DMS53 (cell line): Measurements from ENCODE around the gene MBNL1.
A peak's percentile ranks its signal among the peaks of the same experiment; 100 is the strongest.

Experiments
- DNase-seq: peaks from one replicate; lab custom pipeline; 2025; lab: John Stamatoyannopoulos, UW

The MBNL1 gene

GRCh38 chr3:152253514-152253913 lies 15.2 kb upstream of the MBNL1 start:
- no peak for DNase-seq

- DNase-seq, result no peak
Measured at GRCh38 chr3:152254041-152254440, 14.7 kb upstream of the MBNL1 start.

DNA sequence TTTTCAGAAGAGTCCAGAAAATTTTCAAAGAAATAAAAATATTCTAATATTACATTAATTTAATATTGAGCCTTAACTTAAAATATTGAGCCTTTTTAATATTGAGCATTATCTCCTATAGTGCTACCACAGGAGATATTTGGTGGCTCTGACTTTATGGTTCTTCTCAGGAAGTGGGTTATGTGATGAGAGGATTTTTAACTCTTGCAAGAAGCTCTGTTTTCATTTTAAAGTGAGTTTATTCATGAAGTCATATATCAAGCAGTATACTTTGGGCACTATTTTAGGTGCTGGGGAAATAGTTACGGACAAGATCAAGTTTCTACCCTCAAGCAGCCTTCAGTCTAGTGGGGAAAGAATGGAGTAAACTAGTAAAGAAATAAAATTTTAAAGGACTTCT lies 13.4 kb upstream of the MBNL1 start:
- no peak for DNase-seq

DNA sequence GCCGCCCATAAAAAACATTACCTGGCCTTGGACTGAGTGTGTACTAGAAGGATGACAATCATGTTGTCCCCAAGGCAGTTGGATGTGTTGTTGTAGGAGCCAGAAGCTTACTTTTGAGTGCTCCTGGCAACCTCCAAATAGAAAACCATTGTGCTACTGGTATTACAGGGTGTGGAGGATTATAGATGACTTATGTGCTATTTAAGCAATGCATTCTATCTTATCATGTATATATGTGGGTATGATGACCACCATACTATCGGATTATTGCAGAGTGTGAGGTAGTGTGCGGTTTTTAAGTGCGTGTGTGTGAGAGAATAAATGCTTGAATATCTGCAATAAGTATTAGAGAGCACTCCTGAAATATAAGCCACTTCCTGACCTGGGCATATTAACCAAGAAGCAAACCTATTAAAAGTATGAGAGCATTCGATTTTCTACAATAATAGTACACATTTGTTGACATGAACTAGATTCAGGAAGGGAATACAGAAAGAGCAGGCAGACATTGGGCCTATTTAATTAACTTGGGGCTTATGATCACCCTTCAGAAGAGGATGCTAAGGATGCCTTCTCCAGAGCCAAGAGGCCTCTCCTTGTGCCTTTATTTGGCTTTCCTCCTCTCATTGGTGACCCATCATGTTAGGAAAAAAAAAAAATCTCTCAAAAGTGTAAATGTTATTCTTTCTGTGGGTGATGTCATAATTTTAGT lies 11.7 kb upstream of the MBNL1 start:
- DNase-seq, result no peak

DNA sequence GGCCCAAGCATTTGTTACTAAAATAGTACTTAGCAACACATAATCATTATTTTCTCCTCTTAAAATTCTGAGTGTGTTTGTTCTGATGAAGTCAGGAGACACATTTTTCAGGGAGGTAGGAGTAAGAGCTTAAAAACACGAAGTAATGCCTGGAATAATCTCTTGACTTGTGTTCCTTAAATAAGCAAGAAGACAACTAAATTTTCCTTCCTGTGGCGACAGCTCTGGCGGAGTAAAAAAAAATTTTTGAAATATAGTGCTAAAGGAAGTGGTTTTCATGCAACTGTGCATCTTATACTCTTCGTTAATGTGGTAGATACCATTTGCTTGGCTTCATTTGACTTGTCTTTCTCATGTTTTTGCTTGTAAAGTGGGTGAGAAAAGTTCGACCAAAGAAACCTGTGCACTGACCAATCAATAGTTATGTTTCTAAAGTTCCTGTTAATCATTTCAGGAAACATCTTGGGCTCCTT lies 11.1 kb upstream of the MBNL1 start:
- DNase-seq, result no peak

GRCh38 chr3:152258448-152259393 lies 10.0 kb upstream of the MBNL1 start:
- peak; percentile 2 for DNase-seq

GRCh38 chr3:152259468-152259867 lies 9.3 kb upstream of the MBNL1 start:
- no peak for DNase-seq

DNA sequence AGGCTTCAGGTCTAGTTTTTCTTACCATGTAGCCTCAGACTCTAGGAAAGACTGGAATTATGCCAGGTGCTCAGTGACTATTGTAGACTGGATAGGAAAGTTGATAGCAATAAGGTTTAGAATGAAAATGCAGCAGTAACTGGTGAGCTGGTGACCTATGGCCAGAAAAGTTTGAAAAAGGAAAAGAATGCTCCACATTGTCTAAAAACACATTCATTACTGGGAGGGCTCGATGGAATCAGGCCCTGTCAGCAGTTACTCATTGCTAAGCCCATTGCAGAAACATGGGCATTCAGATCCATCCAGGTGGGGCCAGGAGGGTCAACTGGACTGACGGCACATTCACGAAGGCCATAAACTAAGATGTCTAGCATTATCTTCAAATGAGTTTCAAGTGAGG lies 8.7 kb upstream of the MBNL1 start:
- no peak for DNase-seq

- DNase-seq, result no peak
Measured at GRCh38 chr3:152260529-152260928, 8.2 kb upstream of the MBNL1 start.

GRCh38 chr3:152261329-152261728 lies 7.4 kb upstream of the MBNL1 start:
- DNase-seq, result no peak

- no peak for DNase-seq
Measured at GRCh38 chr3:152263711-152264110, 5.0 kb upstream of the MBNL1 start.

DNA sequence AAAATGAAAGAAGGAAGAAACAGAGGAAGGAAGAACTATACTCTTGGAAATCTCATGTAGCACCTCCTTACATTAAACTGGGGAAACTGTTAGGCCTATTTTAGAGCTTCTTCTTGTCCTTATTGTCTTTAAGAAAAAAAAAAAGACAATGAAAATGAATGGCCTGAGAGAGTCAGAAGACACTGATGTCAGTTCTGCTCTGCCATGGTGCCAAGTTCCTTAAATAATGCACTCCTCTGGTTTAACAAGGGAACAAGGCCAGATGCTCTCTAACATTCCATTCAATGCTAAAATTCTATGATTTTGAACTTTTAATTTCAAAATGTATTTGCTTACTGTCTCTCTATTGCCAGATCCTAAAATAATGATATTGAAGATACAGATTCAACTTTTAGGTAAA lies 4.4 kb upstream of the MBNL1 start:
- DNase-seq, result no peak

- DNase-seq, result peak; percentile 8
Measured at GRCh38 chr3:152266221-152266995, 2.3 kb upstream of the MBNL1 start.

- DNase-seq, result peak; percentile 24
Measured at GRCh38 chr3:152267831-152268554, 736 bp upstream of the MBNL1 start.

GRCh38 chr3:152269056-152269830 lies 514 bp downstream of the MBNL1 start:
- peak; percentile 87 for DNase-seq

- DNase-seq, result peak; percentile 62
Measured at GRCh38 chr3:152269831-152270734, 1.4 kb downstream of the MBNL1 start.

- no peak for DNase-seq
Measured at GRCh38 chr3:152270937-152271336, 2.2 kb downstream of the MBNL1 start.

- DNase-seq, result no peak
Measured at GRCh38 chr3:152271501-152272236, 2.9 kb downstream of the MBNL1 start.

DNA sequence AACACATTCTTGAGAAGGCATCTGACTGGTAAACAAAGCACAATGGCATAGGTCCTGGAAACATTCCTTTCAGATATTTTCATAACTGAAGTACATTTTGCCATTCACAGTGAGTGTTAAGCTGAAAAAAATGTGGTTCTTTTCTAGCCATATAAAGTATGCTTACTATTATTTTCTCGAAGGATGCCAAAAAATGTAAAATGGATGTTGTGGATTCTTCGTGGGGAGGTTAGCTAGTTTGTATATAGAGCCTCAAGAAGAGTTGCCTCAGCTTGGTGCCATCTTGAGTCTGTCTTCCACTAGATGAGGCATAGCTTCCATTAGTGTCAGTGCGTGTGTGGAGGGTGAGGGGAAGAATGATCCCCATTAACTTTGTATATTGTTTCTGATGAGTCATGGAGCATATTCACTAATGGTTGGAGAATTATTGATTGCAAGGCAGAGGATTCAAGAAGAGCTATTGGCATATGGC lies 4.1 kb downstream of the MBNL1 start:
- DNase-seq, result no peak
